Natural killer cell (primary cell): ENCODE data around the gene VAMP7. TPM values are rescaled to one million over a fixed set of nuclear protein-coding genes. Genes with fewer than 3 reads are reported as not detected.

ENCODE experiments used
- ATAC-seq, 3 donors: fragments of 150-1000 bp in 2 of 3; fragments of 200-7000 bp in 1 of 3; cut with Tn5 transposase; 1 replicate in 1 of 3; 2 replicates in 2 of 3; pipeline ENCODE4 v1.10.0; 2021; ENCODE audit warnings: mild to moderate bottlenecking in 2 of 3, moderate library complexity in 2 of 3
- DNase-seq, 2 donors: peaks; one replicate each; pipeline versions ENCODE4 v3.0.0 to v3.0.0-alpha.2; 2013 to 2021; ENCODE audit warnings: mixed read lengths in 1 of 2
- H3K27ac ChIP-seq: one replicate; pipeline ENCODE4 v1.5.1; 2013; ENCODE audit warnings: mild to moderate bottlenecking, low read length
- H3K27me3 ChIP-seq: one replicate; pipeline ENCODE4 v1.6.1; 2013; ENCODE audit warnings: low read length; ENCODE audit not compliant: control insufficient read depth, insufficient read depth
- H3K36me3 ChIP-seq: one replicate; pipeline ENCODE4 v1.6.1; 2013; ENCODE audit warnings: low read length; ENCODE audit not compliant: control insufficient read depth, insufficient read depth
- H3K4me1 ChIP-seq: one replicate; pipeline ENCODE4 v1.6.1; 2013; ENCODE audit warnings: low read length; ENCODE audit not compliant: control insufficient read depth, insufficient read depth
- H3K4me3 ChIP-seq: one replicate; pipeline ENCODE4 v1.5.1; 2013; ENCODE audit warnings: low read length
- H3K9me3 ChIP-seq: one replicate; pipeline ENCODE4 v1.6.1; 2013; ENCODE audit warnings: low read length; ENCODE audit not compliant: control insufficient read depth, insufficient read depth
- H3K27ac Mint-ChIP-seq, 2 donors: one replicate each; pipeline ENCODE4 v1.8.0; 2022; ENCODE audit warnings: mild to moderate bottlenecking in 2 of 2, mixed read lengths in 2 of 2, moderate library complexity in 1 of 2
- H3K27me3 Mint-ChIP-seq, 2 donors: one replicate each; pipeline ENCODE4 v1.8.0; 2022; ENCODE audit warnings: low read depth in 2 of 2, mixed read lengths in 2 of 2
- H3K36me3 Mint-ChIP-seq: one replicate; pipeline ENCODE4 v1.8.0; 2022; ENCODE audit warnings: mixed read lengths
- H3K4me1 Mint-ChIP-seq, 2 donors: one replicate each; pipeline ENCODE4 v1.8.0; 2022; ENCODE audit warnings: mixed read lengths in 2 of 2
- H3K4me3 Mint-ChIP-seq: one replicate; pipeline ENCODE4 v1.8.0; 2022; ENCODE audit warnings: mild to moderate bottlenecking, moderate library complexity, mixed read lengths
- H3K9me3 Mint-ChIP-seq, 2 donors: one replicate each; pipeline ENCODE4 v1.8.0; 2022; ENCODE audit warnings: mixed read lengths in 2 of 2
- WGBS: methylation state at CpG from one replicate; pipeline ENCODE4 v1.1.7; 2013; ENCODE audit warnings: missing lambda C conversion rate; ENCODE audit not compliant: insufficient coverage; 5-methylcytosine and 5-hydroxymethylcytosine counted together
- intact Hi-C: fragments of 100-400 bp; cut with micrococcal nuclease; formaldehyde crosslinking; loops from one replicate; pipeline ENCODE4 v1.14.2; 2022
- total RNA-seq, 4 donors: library from RNA; stranded (reverse); fragments of 120-200 nt in 1 of 4; gene quantifications; one replicate each; pipeline versions ENCODE4 v1.2.3 to v1.2.4, GENCODE V29; 2013 to 2022
- TF ChIP-seq, protein P1 (sequence below): fragments of 200-600 bp; IDR thresholded peaks from one replicate; pipeline ENCODE4 v1.8.0; 2022; ENCODE audit warnings: antibody characterized with exemption

Gene VAMP7
- total RNA-seq, 3 donors from 2014 or later (not counting 1 experiment from before 2014, with no cell fraction given): 30.3 to 33.8 (median 33.6) TPM

DNA sequence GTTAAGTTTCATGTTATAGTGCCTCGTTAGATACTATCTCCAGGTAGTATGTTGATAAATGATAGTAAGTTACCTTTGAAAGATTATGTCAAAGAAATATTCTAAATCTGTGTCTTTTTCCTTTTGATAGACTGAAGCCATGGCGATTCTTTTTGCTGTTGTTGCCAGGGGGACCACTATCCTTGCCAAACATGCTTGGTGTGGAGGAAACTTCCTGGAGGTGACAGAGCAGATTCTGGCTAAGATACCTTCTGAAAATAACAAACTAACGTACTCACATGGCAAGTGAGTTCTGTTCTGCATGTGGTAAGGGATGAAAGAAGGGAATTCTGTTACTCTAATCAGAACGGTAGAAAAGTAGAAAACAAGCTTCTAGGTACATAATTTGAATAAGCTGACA lies 8.2 kb downstream of the VAMP7 start:
- DNase-seq (no peak), ATAC-seq (no peak)
- Histone ChIP-seq H3K27me3 (no peaks in the 10 kb centered on the region), H3K4me1 (no peaks in the 10 kb centered on the region), H3K9me3 (no peaks in the 10 kb centered on the region), H3K27ac (no peak overlapping the region), H3K36me3 (peaks cover 16% of the 10 kb centered on the region), H3K4me3 (no peak overlapping the region)
- Mint-ChIP-seq H3K27ac (no peak overlapping the region), H3K9me3 (no peaks in the 10 kb centered on the region), H3K27me3 (no peaks in the 10 kb centered on the region), H3K4me1 (peaks cover 10 to 36% of the 10 kb centered on the region in 2 donors), H3K36me3 (no peaks in the 10 kb centered on the region), H3K4me3 (no peak overlapping the region)
- TF ChIP-seq, protein P1, sequence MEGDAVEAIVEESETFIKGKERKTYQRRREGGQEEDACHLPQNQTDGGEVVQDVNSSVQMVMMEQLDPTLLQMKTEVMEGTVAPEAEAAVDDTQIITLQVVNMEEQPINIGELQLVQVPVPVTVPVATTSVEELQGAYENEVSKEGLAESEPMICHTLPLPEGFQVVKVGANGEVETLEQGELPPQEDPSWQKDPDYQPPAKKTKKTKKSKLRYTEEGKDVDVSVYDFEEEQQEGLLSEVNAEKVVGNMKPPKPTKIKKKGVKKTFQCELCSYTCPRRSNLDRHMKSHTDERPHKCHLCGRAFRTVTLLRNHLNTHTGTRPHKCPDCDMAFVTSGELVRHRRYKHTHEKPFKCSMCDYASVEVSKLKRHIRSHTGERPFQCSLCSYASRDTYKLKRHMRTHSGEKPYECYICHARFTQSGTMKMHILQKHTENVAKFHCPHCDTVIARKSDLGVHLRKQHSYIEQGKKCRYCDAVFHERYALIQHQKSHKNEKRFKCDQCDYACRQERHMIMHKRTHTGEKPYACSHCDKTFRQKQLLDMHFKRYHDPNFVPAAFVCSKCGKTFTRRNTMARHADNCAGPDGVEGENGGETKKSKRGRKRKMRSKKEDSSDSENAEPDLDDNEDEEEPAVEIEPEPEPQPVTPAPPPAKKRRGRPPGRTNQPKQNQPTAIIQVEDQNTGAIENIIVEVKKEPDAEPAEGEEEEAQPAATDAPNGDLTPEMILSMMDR: no peak
- WGBS: 58% methylated on average over 2 of the region's 4 CpGs
- intact Hi-C loops: no loop called here

DNA sequence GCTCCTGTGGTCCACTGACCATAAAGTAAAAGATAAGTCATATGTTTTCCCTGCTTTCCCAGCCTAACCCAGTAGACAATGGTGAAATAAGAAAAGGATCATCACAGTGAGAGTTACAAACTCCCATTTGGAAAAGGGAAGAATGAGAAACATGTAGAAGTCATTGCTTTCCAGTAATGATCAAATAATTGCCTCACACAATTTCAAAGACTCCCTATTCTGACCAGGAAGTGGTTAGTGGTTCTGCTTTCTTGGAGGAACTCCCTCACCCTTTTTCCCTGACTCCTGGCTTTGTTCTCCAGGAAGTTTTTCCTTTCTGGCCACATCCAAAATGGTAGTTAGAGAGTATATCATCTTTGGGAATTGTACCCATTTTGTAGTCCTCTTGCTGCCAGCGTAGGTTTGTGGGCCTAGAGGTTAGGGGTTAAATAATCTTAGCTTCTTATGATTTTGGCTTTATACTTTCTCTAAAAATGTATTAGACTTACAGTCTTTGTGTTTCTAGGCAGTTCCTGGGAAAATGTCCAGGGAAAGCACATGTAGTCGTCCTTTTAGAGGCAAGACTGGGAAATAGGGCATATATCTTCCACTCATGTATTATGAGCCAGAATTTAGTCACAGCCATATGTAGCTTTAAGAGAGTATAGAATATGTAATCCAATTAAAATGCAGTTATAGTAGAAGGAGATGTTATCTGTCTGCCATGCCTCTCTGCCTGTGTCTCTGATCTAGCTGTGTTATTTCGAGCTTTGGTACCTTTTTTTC lies 10.5 kb downstream of the VAMP7 start:
- Mint-ChIP-seq H3K36me3 (no peaks in the 10 kb centered on the region), H3K27ac (no peak overlapping the region), H3K27me3 (no peaks in the 10 kb centered on the region), H3K4me3 (no peak overlapping the region), H3K4me1 (peaks cover 14 to 32% of the 10 kb centered on the region in 2 donors), H3K9me3 (no peaks in the 10 kb centered on the region)
- Histone ChIP-seq H3K36me3 (peaks cover 23% of the 10 kb centered on the region), H3K9me3 (no peaks in the 10 kb centered on the region), H3K27me3 (no peaks in the 10 kb centered on the region), H3K27ac (no peak overlapping the region), H3K4me1 (no peaks in the 10 kb centered on the region), H3K4me3 (no peak overlapping the region)
- intact Hi-C loops: no loop called here
- 79% methylated on average over 3 of the region's 3 CpGs for WGBS
- DNase-seq (no peak), ATAC-seq (no peak)
- TF ChIP-seq, protein P1: no peak

DNA sequence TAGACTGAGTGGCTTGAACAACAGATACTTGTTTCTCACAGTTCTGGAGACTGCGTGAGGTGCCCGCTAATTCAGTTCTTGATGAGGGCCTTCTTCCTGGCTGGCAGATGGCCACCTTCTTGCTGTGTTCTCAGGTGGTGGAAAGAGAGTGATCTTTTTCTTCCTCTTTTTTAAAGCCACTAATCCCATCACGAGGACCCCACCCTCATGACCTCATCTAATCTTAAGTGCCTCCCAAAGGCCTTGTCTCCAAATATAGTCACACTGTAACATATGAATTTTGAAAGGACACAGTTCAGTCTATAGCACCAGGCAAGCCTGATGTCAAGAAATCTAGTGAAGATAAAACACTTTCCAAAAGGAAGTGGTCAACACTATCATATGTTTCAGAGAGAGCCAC lies 12.4 kb downstream of the VAMP7 start:
- no peak overlapping the region for H3K27ac ChIP-seq
- H3K27ac Mint-ChIP-seq: no peak overlapping the region
- H3K27me3 Mint-ChIP-seq: no peaks in the 10 kb centered on the region
- H3K4me1 ChIP-seq: no peaks in the 10 kb centered on the region
- no peak overlapping the region for H3K4me3 Mint-ChIP-seq
- 43% methylated on average over 3 of the region's 3 CpGs for WGBS
- H3K36me3 Mint-ChIP-seq: no peaks in the 10 kb centered on the region
- H3K4me1 Mint-ChIP-seq: peaks cover 14 to 19% of the 10 kb centered on the region in 2 donors
- TF ChIP-seq, protein P1: no peak
- H3K27me3 ChIP-seq: no peaks in the 10 kb centered on the region
- H3K9me3 Mint-ChIP-seq: no peaks in the 10 kb centered on the region
- ATAC-seq (no peak), DNase-seq (no peak)
- peaks cover 29% of the 10 kb centered on the region for H3K36me3 ChIP-seq
- intact Hi-C loops: no loop called here
- H3K4me3 ChIP-seq: no peak overlapping the region
- no peaks in the 10 kb centered on the region for H3K9me3 ChIP-seq

DNA sequence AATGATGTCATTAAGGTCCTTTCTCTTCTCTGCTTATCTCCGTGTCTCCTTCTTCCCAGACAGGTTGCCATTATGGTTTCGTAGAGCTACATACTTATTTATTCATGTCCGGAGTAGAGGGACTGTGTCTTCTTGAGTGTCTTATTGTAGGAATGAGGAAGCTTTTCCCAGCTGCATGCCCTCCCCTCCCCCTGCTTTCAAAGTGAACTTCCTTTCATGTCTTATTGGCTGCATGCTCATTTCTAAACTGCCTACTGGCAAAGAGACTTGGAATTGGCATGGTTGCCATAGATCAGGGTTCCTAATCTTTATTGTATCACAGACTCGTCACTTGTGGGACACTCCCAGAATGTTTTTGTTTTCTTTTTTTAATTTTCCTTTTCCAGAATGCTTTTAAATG lies 15.4 kb downstream of the VAMP7 start:
- H3K9me3 Mint-ChIP-seq: no peaks in the 10 kb centered on the region
- TF ChIP-seq, protein P1: no peak
- H3K36me3 Mint-ChIP-seq: peaks cover 8% of the 10 kb centered on the region
- H3K27ac Mint-ChIP-seq: no peak overlapping the region
- ATAC-seq (no peak), DNase-seq (no peak)
- WGBS: 67% methylated on average over 2 of the region's 4 CpGs
- no peak overlapping the region for H3K4me3 Mint-ChIP-seq
- no peaks in the 10 kb centered on the region for H3K4me1 ChIP-seq
- no peak overlapping the region for H3K4me3 ChIP-seq
- intact Hi-C loops: no loop called here
- H3K36me3 ChIP-seq: peaks cover 32% of the 10 kb centered on the region
- H3K27ac ChIP-seq: no peak overlapping the region
- H3K9me3 ChIP-seq: no peaks in the 10 kb centered on the region
- H3K27me3 Mint-ChIP-seq: no peaks in the 10 kb centered on the region
- no peaks in the 10 kb centered on the region for H3K27me3 ChIP-seq
- peaks cover 14 to 19% of the 10 kb centered on the region in 2 donors for H3K4me1 Mint-ChIP-seq
